Liver (tissue), 9 donors: ENCODE data around the gene ZNF653. TPM values are rescaled to one million over a fixed set of nuclear protein-coding genes. Genes with fewer than 3 reads are reported as not detected.

ENCODE experiments used
- DNase-seq: peaks from one replicate; pipeline ENCODE4 v3.0.0-alpha.2; 2017; ENCODE audit warnings: low spot score
- H3K27ac ChIP-seq, 2 donors: one replicate each; pipeline ENCODE4 v1.7.0; 2013; ENCODE audit warnings: inconsistent platforms in 2 of 2, low read length in 2 of 2, control low read depth in 1 of 2, low read depth in 1 of 2, mild to moderate bottlenecking in 1 of 2
- H3K27me3 ChIP-seq, 4 donors: one replicate each; pipeline versions ENCODE4 v1.6.1 to v1.7.0; 2013; ENCODE audit warnings: low read length in 3 of 4, inconsistent platforms in 1 of 4, mild to moderate bottlenecking in 1 of 4, moderate library complexity in 1 of 4; ENCODE audit not compliant: control insufficient read depth in 4 of 4, insufficient read depth in 4 of 4
- H3K36me3 ChIP-seq, 4 donors: one replicate each; pipeline versions ENCODE4 v1.6.1 to v1.7.0; 2013; ENCODE audit warnings: low read length in 3 of 4, mild to moderate bottlenecking in 3 of 4, low read depth in 1 of 4, moderate library complexity in 1 of 4; ENCODE audit not compliant: control insufficient read depth in 4 of 4, insufficient read depth in 3 of 4
- H3K4me1 ChIP-seq, 4 donors: one replicate each; pipeline versions ENCODE4 v1.6.1 to v1.7.0; 2013; ENCODE audit warnings: low read length in 3 of 4, mild to moderate bottlenecking in 3 of 4, moderate library complexity in 1 of 4; ENCODE audit not compliant: control insufficient read depth in 4 of 4, insufficient read depth in 4 of 4
- H3K4me3 ChIP-seq, 3 donors: one replicate each; pipeline versions ENCODE4 v1.6.1 to v1.7.0; 2013; ENCODE audit warnings: low read length in 3 of 3, control low read depth in 1 of 3, low read depth in 1 of 3, mild to moderate bottlenecking in 1 of 3
- H3K9ac ChIP-seq, 2 donors: one replicate each; pipeline ENCODE4 v1.7.0; 2013; ENCODE audit warnings: low read length in 2 of 2, mild to moderate bottlenecking in 2 of 2, moderate library complexity in 2 of 2, control low read depth in 1 of 2, low read depth in 1 of 2
- H3K9me3 ChIP-seq, 4 donors: one replicate each; pipeline versions ENCODE4 v1.6.1 to v1.7.0; 2013; ENCODE audit warnings: low read length in 3 of 4; ENCODE audit not compliant: control insufficient read depth in 4 of 4
- EGR1 ChIP-seq, 2 donors: IDR thresholded peaks; 2 replicates each; pipeline ENCODE4 v1.6.1; 2016 to 2018; ENCODE audit warnings: antibody characterized with exemption in 2 of 2, low read depth in 2 of 2
- FOXA1 ChIP-seq: IDR thresholded peaks from 2 replicates; pipeline ENCODE4 v1.6.1; 2016; ENCODE audit warnings: antibody characterized with exemption
- FOXA2 ChIP-seq: IDR thresholded peaks from 2 replicates; pipeline ENCODE4 v1.6.1; 2016; ENCODE audit warnings: antibody characterized with exemption
- GABPA ChIP-seq, 2 donors: IDR thresholded peaks in 1 of 2; conservative IDR thresholded peaks in 1 of 2; 2 replicates each; pipeline ENCODE4 v1.6.1; 2016; ENCODE audit warnings: antibody characterized with exemption in 2 of 2, mild to moderate bottlenecking in 1 of 2, moderate library complexity in 1 of 2
- HNF4A ChIP-seq, 2 donors: conservative IDR thresholded peaks; 2 replicates each; pipeline ENCODE4 v1.6.1; 2016; ENCODE audit warnings: antibody characterized with exemption in 2 of 2, mild to moderate bottlenecking in 2 of 2
- HNF4G ChIP-seq: IDR thresholded peaks from 2 replicates; pipeline ENCODE4 v1.6.1; 2016; ENCODE audit warnings: antibody characterized with exemption
- JUND ChIP-seq, 2 donors: IDR thresholded peaks; 2 replicates each; pipeline ENCODE4 v1.6.1; 2016; ENCODE audit warnings: antibody characterized with exemption in 2 of 2
- NR2F2 ChIP-seq: IDR thresholded peaks from 2 replicates; pipeline ENCODE4 v1.6.1; 2016; ENCODE audit warnings: antibody characterized with exemption
- RAD21 ChIP-seq, 2 donors: IDR thresholded peaks; 2 replicates each; pipeline ENCODE4 v1.6.1; 2016; ENCODE audit warnings: antibody characterized with exemption in 2 of 2, mild to moderate bottlenecking in 2 of 2
- RXRA ChIP-seq, 2 donors: IDR thresholded peaks; 2 replicates each; pipeline ENCODE4 v1.6.1; 2017 to 2018; ENCODE audit warnings: antibody characterized with exemption in 2 of 2, mild to moderate bottlenecking in 1 of 2
- SP1 ChIP-seq: IDR thresholded peaks from 2 replicates; pipeline ENCODE4 v1.6.1; 2018; ENCODE audit warnings: antibody characterized with exemption, mild to moderate bottlenecking
- TAF1 ChIP-seq: conservative IDR thresholded peaks from 2 replicates; pipeline ENCODE4 v1.6.1; 2016; ENCODE audit warnings: antibody characterized with exemption, mild to moderate bottlenecking
- YY1 ChIP-seq: IDR thresholded peaks from 2 replicates; pipeline ENCODE4 v1.6.1; 2016; ENCODE audit warnings: antibody characterized with exemption, mild to moderate bottlenecking
- WGBS: extraction: QIAGEN DNeasy Blood & Tissue Kit; methylation state at CpG from one replicate; pipeline ENCODE4 v1.1.7; 2013; 5-methylcytosine and 5-hydroxymethylcytosine counted together
- polyA plus RNA-seq, 2 donors: library from polyadenylated mRNA; stranded (reverse) in 1 of 2; unstranded in 1 of 2; fragments of 200-250 nt in 1 of 2; fragments of >200 nt in 1 of 2; fragmentation: Nextera tagmentation in 1 of 2; extraction: Ambion mirVana in 1 of 2; gene quantifications; one replicate each; pipeline versions ENCODE4 v1.2.1 to v1.2.3, GENCODE V29; 2013 to 2015
- total RNA-seq, 2 donors: library from RNA; depleted of rRNA; stranded (reverse); fragments of >200 nt; gene quantifications; one replicate each; pipeline ENCODE4 v1.2.3, GENCODE V29; 2014
- TF ChIP-seq, protein P1 (sequence below): IDR thresholded peaks from 2 replicates; pipeline ENCODE4 v1.6.1; 2016; ENCODE audit warnings: antibody characterized with exemption
- TF ChIP-seq, protein P2 (sequence below): IDR thresholded peaks from 2 replicates; pipeline ENCODE4 v1.6.1; 2016; ENCODE audit warnings: antibody characterized with exemption
- TF ChIP-seq, protein P3 (sequence below): IDR thresholded peaks from 2 replicates; pipeline ENCODE4 v1.6.1; 2016; ENCODE audit warnings: antibody characterized with exemption
- TF ChIP-seq, protein P4 (sequence below): fragments of 150-350 bp; IDR thresholded peaks from 2 replicates; pipeline ENCODE4 v1.5.1; 2017; ENCODE audit warnings: improper control_type of control experiment, low read depth, low read length; ENCODE audit not compliant: missing input control
- TF ChIP-seq, protein P5 (sequence below): IDR thresholded peaks from 2 replicates; pipeline ENCODE4 v1.6.1; 2016; ENCODE audit warnings: antibody characterized with exemption, mild to moderate bottlenecking
- donor health status: healthy.
- donor health status: healthy.
- donor health status: healthy.
- donor health status: healthy.
- donor health status: healthy.

The ZNF653 gene
- total and polyA plus RNA-seq, 4 donors = 1.3 to 4.6 (median 3.1) TPM

DNA sequence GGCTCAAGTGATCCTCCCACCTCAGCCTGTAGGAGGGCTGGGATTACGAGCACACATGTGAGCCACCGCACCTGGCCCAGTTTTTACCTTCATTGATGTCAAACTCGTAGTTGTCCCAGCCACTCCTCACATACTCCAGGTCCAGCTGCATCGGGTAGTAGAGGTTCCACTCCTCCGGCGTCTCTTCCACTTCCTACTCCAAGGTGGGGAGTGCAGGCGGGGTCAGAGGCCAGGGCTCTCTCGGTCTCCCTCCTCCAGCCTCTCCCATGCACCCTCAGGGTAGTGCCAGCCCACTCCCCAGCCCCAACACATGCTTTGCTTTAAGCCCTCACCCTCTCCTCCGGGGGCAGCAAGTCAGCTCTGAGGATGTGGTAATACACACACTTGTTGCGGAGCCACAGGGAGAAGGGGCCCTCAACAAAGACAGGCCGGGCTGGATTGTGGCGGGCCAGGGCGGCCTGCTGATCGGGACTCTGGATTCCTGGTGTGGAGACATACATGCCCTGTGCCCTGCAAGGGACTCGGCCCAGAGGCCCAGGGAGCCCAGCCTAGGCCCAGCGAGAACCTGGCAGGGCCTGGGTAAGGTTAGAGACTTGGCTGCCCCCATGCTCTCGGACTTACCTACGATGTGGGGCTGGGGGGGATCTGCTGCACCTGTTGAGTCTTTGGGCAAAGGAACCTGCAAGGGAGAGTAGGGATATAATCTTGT, 1.9 kb upstream of the ZNF653 start (continued):
- TF ChIP-seq, protein P1, sequence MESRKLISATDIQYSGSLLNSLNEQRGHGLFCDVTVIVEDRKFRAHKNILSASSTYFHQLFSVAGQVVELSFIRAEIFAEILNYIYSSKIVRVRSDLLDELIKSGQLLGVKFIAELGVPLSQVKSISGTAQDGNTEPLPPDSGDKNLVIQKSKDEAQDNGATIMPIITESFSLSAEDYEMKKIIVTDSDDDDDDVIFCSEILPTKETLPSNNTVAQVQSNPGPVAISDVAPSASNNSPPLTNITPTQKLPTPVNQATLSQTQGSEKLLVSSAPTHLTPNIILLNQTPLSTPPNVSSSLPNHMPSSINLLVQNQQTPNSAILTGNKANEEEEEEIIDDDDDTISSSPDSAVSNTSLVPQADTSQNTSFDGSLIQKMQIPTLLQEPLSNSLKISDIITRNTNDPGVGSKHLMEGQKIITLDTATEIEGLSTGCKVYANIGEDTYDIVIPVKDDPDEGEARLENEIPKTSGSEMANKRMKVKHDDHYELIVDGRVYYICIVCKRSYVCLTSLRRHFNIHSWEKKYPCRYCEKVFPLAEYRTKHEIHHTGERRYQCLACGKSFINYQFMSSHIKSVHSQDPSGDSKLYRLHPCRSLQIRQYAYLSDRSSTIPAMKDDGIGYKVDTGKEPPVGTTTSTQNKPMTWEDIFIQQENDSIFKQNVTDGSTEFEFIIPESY = no peak

DNA sequence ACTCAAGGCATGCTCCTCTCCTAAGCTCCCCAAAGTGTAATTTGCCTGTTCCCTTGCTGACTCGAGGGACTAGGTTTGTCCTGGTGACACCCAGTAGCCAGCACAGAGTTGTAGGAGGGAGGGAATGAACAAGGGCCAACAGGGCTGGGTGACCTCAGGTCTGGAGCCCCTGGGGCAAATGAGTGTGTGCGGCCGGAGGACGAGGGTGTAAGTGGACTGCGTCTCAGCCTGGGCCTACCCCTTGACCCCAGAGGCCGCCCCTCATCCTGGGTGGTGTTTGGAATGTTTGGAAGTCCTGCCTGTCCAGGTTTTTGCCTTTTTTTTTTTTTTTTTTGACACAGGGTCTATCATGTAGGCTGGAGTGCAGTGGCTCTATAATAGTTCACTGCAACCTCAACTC, 1.3 kb upstream of the ZNF653 start:
- Histone ChIP-seq H3K9me3 (no peaks in the 10 kb centered on the region), H3K4me3 (no peak overlapping the region), H3K4me1 (peaks cover 5 to 14% (median 12%) of the 10 kb centered on the region in 4 donors), H3K9ac (no peak overlapping the region), H3K36me3 (peaks cover 0 to 9% (median 2%) of the 10 kb centered on the region in 4 donors), H3K27me3 (no peaks in the 10 kb centered on the region), H3K27ac (no peak overlapping the region)
- WGBS = 92% methylated on average over 6 of the region's 6 CpGs
- no peak for TF ChIP-seq HNF4G
- TF ChIP-seq, protein P1 = no peak
- TF ChIP-seq EGR1 (IDR thresholded peaks at IDR 0.05; ENCODE audit: low read depth in 2 of 2) = no peak
- TF ChIP-seq YY1 = no peak
- TF ChIP-seq FOXA1 = no peak
- no peak for TF ChIP-seq HNF4A (conservative IDR thresholded peaks at IDR 0.05)
- no peak for TF ChIP-seq NR2F2
- no peak for TF ChIP-seq SP1
- no peak for TF ChIP-seq RAD21 (IDR thresholded peaks at IDR 0.05)
- TF ChIP-seq, protein P2, sequence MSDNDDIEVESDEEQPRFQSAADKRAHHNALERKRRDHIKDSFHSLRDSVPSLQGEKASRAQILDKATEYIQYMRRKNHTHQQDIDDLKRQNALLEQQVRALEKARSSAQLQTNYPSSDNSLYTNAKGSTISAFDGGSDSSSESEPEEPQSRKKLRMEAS = no peak
- TF ChIP-seq FOXA2 = no peak
- TF ChIP-seq, protein P3, sequence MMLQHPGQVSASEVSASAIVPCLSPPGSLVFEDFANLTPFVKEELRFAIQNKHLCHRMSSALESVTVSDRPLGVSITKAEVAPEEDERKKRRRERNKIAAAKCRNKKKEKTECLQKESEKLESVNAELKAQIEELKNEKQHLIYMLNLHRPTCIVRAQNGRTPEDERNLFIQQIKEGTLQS = no peak
- no peak for TF ChIP-seq JUND (IDR thresholded peaks at IDR 0.05)
- DNase-seq = no peak

DNA sequence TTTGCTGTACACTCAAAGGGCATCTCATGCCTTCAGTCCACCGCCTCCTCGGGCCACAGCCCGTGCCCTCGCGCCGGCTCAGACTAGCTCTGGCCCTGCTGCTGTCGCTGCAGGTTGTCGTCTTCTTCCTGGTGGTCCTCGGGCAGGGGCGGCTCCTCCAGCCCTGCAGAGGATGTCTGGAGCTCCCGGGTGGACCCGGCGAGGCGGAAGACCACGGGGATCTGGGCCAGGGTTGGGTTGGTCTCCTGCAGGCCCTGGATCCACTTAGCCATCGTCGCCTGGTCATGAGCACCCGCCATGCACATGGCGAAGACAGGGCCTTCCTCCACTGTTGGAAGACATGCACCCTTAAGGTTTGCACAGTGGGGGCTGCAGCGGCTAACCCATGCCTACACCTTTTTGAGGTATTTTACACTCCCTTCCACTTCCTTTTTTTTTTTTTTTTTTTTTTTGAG, 489 bp upstream of the ZNF653 start:
- H3K27me3 ChIP-seq = no peaks in the 10 kb centered on the region
- no peak for DNase-seq
- peak overlapping the region in 1 of 2 donors; percentile 83 for H3K9ac ChIP-seq
- peaks cover 5 to 14% (median 12%) of the 10 kb centered on the region in 4 donors for H3K4me1 ChIP-seq
- 33% methylated on average over 20 of the region's 20 CpGs for WGBS
- peak overlapping the region; percentile 65 to 90 (median 81) for H3K4me3 ChIP-seq
- TF ChIP-seq, protein P2 = no peak
- TF ChIP-seq FOXA2 = no peak
- no peak for TF ChIP-seq JUND (IDR thresholded peaks at IDR 0.05)
- TF ChIP-seq, protein P4, sequence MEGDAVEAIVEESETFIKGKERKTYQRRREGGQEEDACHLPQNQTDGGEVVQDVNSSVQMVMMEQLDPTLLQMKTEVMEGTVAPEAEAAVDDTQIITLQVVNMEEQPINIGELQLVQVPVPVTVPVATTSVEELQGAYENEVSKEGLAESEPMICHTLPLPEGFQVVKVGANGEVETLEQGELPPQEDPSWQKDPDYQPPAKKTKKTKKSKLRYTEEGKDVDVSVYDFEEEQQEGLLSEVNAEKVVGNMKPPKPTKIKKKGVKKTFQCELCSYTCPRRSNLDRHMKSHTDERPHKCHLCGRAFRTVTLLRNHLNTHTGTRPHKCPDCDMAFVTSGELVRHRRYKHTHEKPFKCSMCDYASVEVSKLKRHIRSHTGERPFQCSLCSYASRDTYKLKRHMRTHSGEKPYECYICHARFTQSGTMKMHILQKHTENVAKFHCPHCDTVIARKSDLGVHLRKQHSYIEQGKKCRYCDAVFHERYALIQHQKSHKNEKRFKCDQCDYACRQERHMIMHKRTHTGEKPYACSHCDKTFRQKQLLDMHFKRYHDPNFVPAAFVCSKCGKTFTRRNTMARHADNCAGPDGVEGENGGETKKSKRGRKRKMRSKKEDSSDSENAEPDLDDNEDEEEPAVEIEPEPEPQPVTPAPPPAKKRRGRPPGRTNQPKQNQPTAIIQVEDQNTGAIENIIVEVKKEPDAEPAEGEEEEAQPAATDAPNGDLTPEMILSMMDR = no peak
- TF ChIP-seq FOXA1 = no peak
- TF ChIP-seq, protein P3 = no peak
- TF ChIP-seq TAF1 = no peak
- TF ChIP-seq RXRA (IDR thresholded peaks at IDR 0.05) = no peak
- TF ChIP-seq, protein P5, sequence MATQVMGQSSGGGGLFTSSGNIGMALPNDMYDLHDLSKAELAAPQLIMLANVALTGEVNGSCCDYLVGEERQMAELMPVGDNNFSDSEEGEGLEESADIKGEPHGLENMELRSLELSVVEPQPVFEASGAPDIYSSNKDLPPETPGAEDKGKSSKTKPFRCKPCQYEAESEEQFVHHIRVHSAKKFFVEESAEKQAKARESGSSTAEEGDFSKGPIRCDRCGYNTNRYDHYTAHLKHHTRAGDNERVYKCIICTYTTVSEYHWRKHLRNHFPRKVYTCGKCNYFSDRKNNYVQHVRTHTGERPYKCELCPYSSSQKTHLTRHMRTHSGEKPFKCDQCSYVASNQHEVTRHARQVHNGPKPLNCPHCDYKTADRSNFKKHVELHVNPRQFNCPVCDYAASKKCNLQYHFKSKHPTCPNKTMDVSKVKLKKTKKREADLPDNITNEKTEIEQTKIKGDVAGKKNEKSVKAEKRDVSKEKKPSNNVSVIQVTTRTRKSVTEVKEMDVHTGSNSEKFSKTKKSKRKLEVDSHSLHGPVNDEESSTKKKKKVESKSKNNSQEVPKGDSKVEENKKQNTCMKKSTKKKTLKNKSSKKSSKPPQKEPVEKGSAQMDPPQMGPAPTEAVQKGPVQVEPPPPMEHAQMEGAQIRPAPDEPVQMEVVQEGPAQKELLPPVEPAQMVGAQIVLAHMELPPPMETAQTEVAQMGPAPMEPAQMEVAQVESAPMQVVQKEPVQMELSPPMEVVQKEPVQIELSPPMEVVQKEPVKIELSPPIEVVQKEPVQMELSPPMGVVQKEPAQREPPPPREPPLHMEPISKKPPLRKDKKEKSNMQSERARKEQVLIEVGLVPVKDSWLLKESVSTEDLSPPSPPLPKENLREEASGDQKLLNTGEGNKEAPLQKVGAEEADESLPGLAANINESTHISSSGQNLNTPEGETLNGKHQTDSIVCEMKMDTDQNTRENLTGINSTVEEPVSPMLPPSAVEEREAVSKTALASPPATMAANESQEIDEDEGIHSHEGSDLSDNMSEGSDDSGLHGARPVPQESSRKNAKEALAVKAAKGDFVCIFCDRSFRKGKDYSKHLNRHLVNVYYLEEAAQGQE = no peak
- TF ChIP-seq NR2F2 = no peak
- TF ChIP-seq SP1 = no peak
- TF ChIP-seq GABPA (IDR thresholded peaks at IDR 0.05 in 1 of 2, conservative IDR thresholded peaks at IDR 0.05 in 1 of 2) = no peak
- TF ChIP-seq HNF4A (conservative IDR thresholded peaks at IDR 0.05) = no peak
- no peak for TF ChIP-seq EGR1 (IDR thresholded peaks at IDR 0.05; ENCODE audit: low read depth in 2 of 2)
- H3K9me3 ChIP-seq = no peaks in the 10 kb centered on the region
- peaks cover 0 to 5% (median under 1%) of the 10 kb centered on the region in 4 donors for H3K36me3 ChIP-seq
- H3K27ac ChIP-seq = peak overlapping the region; percentile 98 to 99
